A549 (cell line): Measurements from ENCODE around the gene CNTN5. TPM values are rescaled to one million over a fixed set of nuclear protein-coding genes. Genes with fewer than 3 reads are reported as not detected.

Source experiments
- ATAC-seq, 2 experiments: fragments of 200-7000 bp in 1 of 2; fragments of >200 bp in 1 of 2; cut with Nextera tagmentation in 1 of 2; cut with Tn5 transposase in 1 of 2; 3 replicates each; pipeline versions ENCODE4 v1.8.0 to v1.9.1; 2018 to 2020; ENCODE audit warnings: mild to moderate bottlenecking in 1 of 2, moderate library complexity in 1 of 2
- CTCF ChIA-PET: fragments of 300-600 bp; sonication (Branson Sonifier 250); formaldehyde crosslinking; extraction: SDS; loops from one replicate; lab custom pipeline; 2021; ENCODE audit warnings: antibody characterized with exemption, inconsistent platforms; lab: Yijun Ruan, JAX
- POLR2A ChIA-PET: fragments of 350-600 bp; formaldehyde crosslinking; extraction: SDS; loops from one replicate; lab custom pipeline; 2021; ENCODE audit warnings: antibody characterized with exemption, inconsistent platforms; lab: Yijun Ruan, JAX
- DNase-seq, 2 experiments: peaks; one replicate each; pipeline versions ENCODE4 v3.0.0 to v3.0.0-alpha.2; 2011 to 2016; ENCODE audit warnings: low read depth in 1 of 2, low spot score in 1 of 2
- FAIRE-seq: peaks from 2 replicates; lab custom pipeline; 2011; peaks lifted over from hg19 to GRCh38; lab: Jason Lieb, UNC
- H3K27ac ChIP-seq, 2 experiments: fragments of >200 bp; sonication (Bioruptor Twin); formaldehyde crosslinking; 3 replicates each; pipeline ENCODE4 v1.5.1; 2016 to 2017
- H3K4me1 ChIP-seq: fragments of >200 bp; sonication (Bioruptor Twin); formaldehyde crosslinking; 3 replicates; pipeline ENCODE4 v1.6.1; 2016
- H3K4me2 ChIP-seq: fragments of >200 bp; sonication (Bioruptor Twin); formaldehyde crosslinking; 3 replicates; pipeline ENCODE4 v1.6.1; 2016
- H3K4me3 ChIP-seq: fragments of >200 bp; sonication (Bioruptor Twin); formaldehyde crosslinking; 3 replicates; pipeline ENCODE4 v1.5.1; 2016
- H3K9me3 ChIP-seq: fragments of >200 bp; sonication (Bioruptor Twin); formaldehyde crosslinking; 3 replicates; pipeline ENCODE4 v1.6.1; 2016
- CBX8 ChIP-seq: fragments of 200-600 bp; sonication (generic); IDR thresholded peaks from 2 replicates; pipeline ENCODE4 v1.6.1; 2016
- CHD2 ChIP-seq: fragments of 150-350 bp; IDR thresholded peaks from 2 replicates; pipeline ENCODE4 v1.6.1; 2014; ENCODE audit warnings: low read length; ENCODE audit not compliant: partially characterized antibody
- EHF ChIP-seq: fragments of 250-450 bp; sonication (Bioruptor Pico); IDR thresholded peaks from 2 replicates; pipeline ENCODE4 v1.5.0; 2020; ENCODE audit warnings: mild to moderate bottlenecking
- EHMT2 ChIP-seq: fragments of 200-600 bp; sonication (generic); IDR thresholded peaks from 2 replicates; pipeline ENCODE4 v1.6.1; 2016; ENCODE audit warnings: antibody characterized with exemption, low read depth, mild to moderate bottlenecking, moderate library complexity
- EP300 ChIP-seq, 2 experiments: fragments of >200 bp; sonication (Bioruptor Twin); formaldehyde crosslinking; IDR thresholded peaks; 2 replicates in 1 of 2; 3 replicates in 1 of 2; pipeline ENCODE4 v1.6.1; 2016 to 2017
- FOSB ChIP-seq: fragments of 250-450 bp; sonication (Bioruptor Pico); IDR thresholded peaks from 2 replicates; pipeline ENCODE4 v1.5.0; 2020; ENCODE audit warnings: mild to moderate bottlenecking, moderate library complexity
- FOSL2 ChIP-seq, 2 experiments: fragments of 450-650 bp in 1 of 2; fragments of >200 bp in 1 of 2; sonication (Bioruptor Twin) in 1 of 2; formaldehyde crosslinking; IDR thresholded peaks; 2 replicates each; pipeline versions ENCODE4 v1.5.0 to v1.6.1; 2016 to 2020; ENCODE audit warnings: mild to moderate bottlenecking in 1 of 2, moderate library complexity in 1 of 2
- FOXS1 ChIP-seq: fragments of 250-450 bp; sonication (Bioruptor Pico); IDR thresholded peaks from 2 replicates; pipeline ENCODE4 v1.5.0; 2020; ENCODE audit warnings: mild to moderate bottlenecking, moderate library complexity
- HEYL ChIP-seq: fragments of 250-450 bp; sonication (Bioruptor Pico); IDR thresholded peaks from 2 replicates; pipeline ENCODE4 v1.8.0; 2021; ENCODE audit warnings: mild to moderate bottlenecking, moderate library complexity
- HOXA7 ChIP-seq: fragments of 250-450 bp; sonication (Bioruptor Pico); IDR thresholded peaks from 2 replicates; pipeline ENCODE4 v1.5.0; 2020; ENCODE audit warnings: mild to moderate bottlenecking, moderate library complexity
- JUNB ChIP-seq: fragments of >200 bp; sonication (Bioruptor Twin); formaldehyde crosslinking; IDR thresholded peaks from 2 replicates; pipeline ENCODE4 v1.6.1; 2016
- KDM1A ChIP-seq: fragments of 200-600 bp; sonication (generic); IDR thresholded peaks from 2 replicates; pipeline ENCODE4 v1.6.1; 2016; ENCODE audit warnings: low read depth, mild to moderate bottlenecking
- KDM5A ChIP-seq: fragments of 200-600 bp; sonication (generic); IDR thresholded peaks from 2 replicates; pipeline ENCODE4 v1.6.1; 2016; ENCODE audit warnings: antibody characterized with exemption, mild to moderate bottlenecking
- NFE2L2 ChIP-seq: fragments of 150-350 bp; conservative IDR thresholded peaks from 2 replicates; pipeline ENCODE4 v1.6.1; 2014; ENCODE audit warnings: low read length
- NR3C1 ChIP-seq: fragments of >200 bp; sonication (Bioruptor Twin); formaldehyde crosslinking; IDR thresholded peaks from 3 replicates; pipeline ENCODE4 v1.6.1; 2017
- POLR2A ChIP-seq: IDR thresholded peaks from 2 replicates; pipeline ENCODE4 v1.6.1; 2012; ENCODE audit warnings: mild to moderate bottlenecking, low read length
- POLR2AphosphoS2 ChIP-seq: conservative IDR thresholded peaks from 2 replicates; pipeline ENCODE4 v1.6.1; 2012; ENCODE audit warnings: low read length, improper control_type of control experiment, inconsistent platforms
- RARB ChIP-seq: fragments of 250-450 bp; sonication (Bioruptor Pico); IDR thresholded peaks from 2 replicates; pipeline ENCODE4 v1.8.0; 2021; ENCODE audit warnings: mild to moderate bottlenecking, moderate library complexity
- RFX5 ChIP-seq: fragments of 450-650 bp; IDR thresholded peaks from 2 replicates; pipeline ENCODE4 v1.7.1; 2014; ENCODE audit warnings: antibody characterized with exemption, mild to moderate bottlenecking, moderate library complexity
- RNF2 ChIP-seq: fragments of 200-600 bp; sonication (generic); IDR thresholded peaks from 2 replicates; pipeline ENCODE4 v1.6.1; 2016; ENCODE audit warnings: low read depth, mild to moderate bottlenecking, antibody characterized with exemption, moderate library complexity, borderline replicate concordance
- SREBF2 ChIP-seq: fragments of 450-650 bp; IDR thresholded peaks from 2 replicates; pipeline ENCODE4 v1.6.1; 2014; ENCODE audit warnings: mild to moderate bottlenecking, moderate library complexity
- TFCP2L1 ChIP-seq: fragments of 250-450 bp; sonication (Bioruptor Pico); IDR thresholded peaks from 2 replicates; pipeline ENCODE4 v1.5.0; 2021; ENCODE audit warnings: mild to moderate bottlenecking
- TP53 ChIP-seq: fragments of 250-450 bp; sonication (Bioruptor Pico); IDR thresholded peaks from 2 replicates; pipeline ENCODE4 v1.5.0; 2021; ENCODE audit warnings: mild to moderate bottlenecking, moderate library complexity
- ZC3H11A ChIP-seq: fragments of 450-650 bp; IDR thresholded peaks from 2 replicates; pipeline ENCODE4 v1.6.1; 2014; ENCODE audit warnings: antibody characterized with exemption, mild to moderate bottlenecking
- WGBS: methylation state at CpG from one replicate; pipeline ENCODE4 v1.1.6; 2017; ENCODE audit errors: missing lambda C conversion rate; 5-methylcytosine and 5-hydroxymethylcytosine counted together
- polyA plus RNA-seq, 4 experiments: library from polyadenylated mRNA; depleted of rRNA in 3 of 4; stranded (reverse); fragments of >200 nt; fragmentation: RNase III in 1 of 4; extraction: RNeasy Plus Mini Kit Qiagen cat#74134 plus additional on column Dnase treatment in 1 of 4; gene quantifications; 2 replicates in 3 of 4; 3 replicates in 1 of 4; pipeline ENCODE4 v1.2.3, GENCODE V29; 2011 to 2017
- TF ChIP-seq, protein P1 (sequence below): fragments of 450-650 bp; IDR thresholded peaks from 2 replicates; pipeline ENCODE4 v1.6.1; 2014; ENCODE audit warnings: antibody characterized with exemption
- TF ChIP-seq, protein P2 (sequence below): fragments of 250-450 bp; sonication (Bioruptor Pico); IDR thresholded peaks from 2 replicates; pipeline ENCODE4 v1.5.0; 2021; ENCODE audit warnings: mild to moderate bottlenecking, moderate library complexity, borderline replicate concordance
- TF ChIP-seq, protein P3 (sequence below): fragments of 250-450 bp; sonication (Bioruptor Pico); IDR thresholded peaks from 2 replicates; pipeline ENCODE4 v1.5.0; 2020; ENCODE audit warnings: low read depth, mild to moderate bottlenecking, moderate library complexity
- TF ChIP-seq, protein P4 (sequence below): fragments of 200-600 bp; sonication (generic); IDR thresholded peaks from 2 replicates; pipeline ENCODE4 v1.6.1; 2016; ENCODE audit warnings: antibody characterized with exemption, mild to moderate bottlenecking, moderate library complexity
- TF ChIP-seq, protein P5 (sequence below): fragments of >200 bp; sonication (Bioruptor Twin); formaldehyde crosslinking; IDR thresholded peaks from 3 replicates; pipeline ENCODE4 v1.5.1; 2016
- TF ChIP-seq, protein P6 (sequence below): IDR thresholded peaks from 2 replicates; pipeline ENCODE4 v1.6.1; 2012

Gene CNTN5
- polyA plus RNA-seq, 2 of the 4 experiments (the other 2 are of a cell fraction), result 0.08 TPM; not detected in 1

DNA sequence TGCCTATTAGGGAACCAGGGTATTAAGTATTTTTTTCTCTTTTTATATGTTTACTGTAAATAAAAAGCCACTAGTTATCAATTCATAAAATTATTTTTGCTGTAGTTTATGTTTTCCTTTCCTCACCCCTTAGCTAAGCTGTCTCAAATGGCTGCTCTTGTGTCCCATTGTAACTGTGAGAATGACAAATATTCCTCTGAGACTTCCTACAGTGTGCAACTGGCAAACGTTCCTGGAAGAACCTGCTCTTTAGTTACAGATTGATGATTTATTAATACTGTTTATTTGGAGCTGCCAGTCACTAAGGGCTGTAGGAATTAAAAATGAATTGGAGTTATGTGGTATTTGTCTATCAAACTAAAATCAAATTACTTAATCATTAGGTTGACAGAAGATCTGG, 990.9 kb downstream of the CNTN5 start:
- no peak for TF ChIP-seq EHMT2
- TF ChIP-seq, protein P1, sequence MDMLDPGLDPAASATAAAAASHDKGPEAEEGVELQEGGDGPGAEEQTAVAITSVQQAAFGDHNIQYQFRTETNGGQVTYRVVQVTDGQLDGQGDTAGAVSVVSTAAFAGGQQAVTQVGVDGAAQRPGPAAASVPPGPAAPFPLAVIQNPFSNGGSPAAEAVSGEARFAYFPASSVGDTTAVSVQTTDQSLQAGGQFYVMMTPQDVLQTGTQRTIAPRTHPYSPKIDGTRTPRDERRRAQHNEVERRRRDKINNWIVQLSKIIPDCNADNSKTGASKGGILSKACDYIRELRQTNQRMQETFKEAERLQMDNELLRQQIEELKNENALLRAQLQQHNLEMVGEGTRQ, result no peak
- TF ChIP-seq TP53 (CRISPR knock-in tag), result no peak
- TF ChIP-seq HOXA7 (CRISPR knock-in tag), result no peak
- TF ChIP-seq, protein P2, sequence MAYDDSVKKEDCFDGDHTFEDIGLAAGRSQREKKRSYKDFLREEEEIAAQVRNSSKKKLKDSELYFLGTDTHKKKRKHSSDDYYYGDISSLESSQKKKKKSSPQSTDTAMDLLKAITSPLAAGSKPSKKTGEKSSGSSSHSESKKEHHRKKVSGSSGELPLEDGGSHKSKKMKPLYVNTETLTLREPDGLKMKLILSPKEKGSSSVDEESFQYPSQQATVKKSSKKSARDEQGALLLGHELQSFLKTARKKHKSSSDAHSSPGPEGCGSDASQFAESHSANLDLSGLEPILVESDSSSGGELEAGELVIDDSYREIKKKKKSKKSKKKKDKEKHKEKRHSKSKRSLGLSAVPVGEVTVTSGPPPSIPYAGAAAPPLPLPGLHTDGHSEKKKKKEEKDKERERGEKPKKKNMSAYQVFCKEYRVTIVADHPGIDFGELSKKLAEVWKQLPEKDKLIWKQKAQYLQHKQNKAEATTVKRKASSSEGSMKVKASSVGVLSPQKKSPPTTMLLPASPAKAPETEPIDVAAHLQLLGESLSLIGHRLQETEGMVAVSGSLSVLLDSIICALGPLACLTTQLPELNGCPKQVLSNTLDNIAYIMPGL (CRISPR knock-in tag), result no peak
- TF ChIP-seq, protein P3, sequence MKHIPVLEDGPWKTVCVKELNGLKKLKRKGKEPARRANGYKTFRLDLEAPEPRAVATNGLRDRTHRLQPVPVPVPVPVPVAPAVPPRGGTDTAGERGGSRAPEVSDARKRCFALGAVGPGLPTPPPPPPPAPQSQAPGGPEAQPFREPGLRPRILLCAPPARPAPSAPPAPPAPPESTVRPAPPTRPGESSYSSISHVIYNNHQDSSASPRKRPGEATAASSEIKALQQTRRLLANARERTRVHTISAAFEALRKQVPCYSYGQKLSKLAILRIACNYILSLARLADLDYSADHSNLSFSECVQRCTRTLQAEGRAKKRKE (CRISPR knock-in tag), result no peak
- no peak for TF ChIP-seq FOSB (CRISPR knock-in tag)
- no peak for TF ChIP-seq TFCP2L1 (CRISPR knock-in tag)
- no peak for TF ChIP-seq RNF2
- TF ChIP-seq JUNB, result no peak
- TF ChIP-seq KDM1A, result no peak
- no peak for TF ChIP-seq POLR2A
- no peak for TF ChIP-seq CHD2
- TF ChIP-seq EHF (CRISPR knock-in tag), result no peak
- TF ChIP-seq, protein P4, sequence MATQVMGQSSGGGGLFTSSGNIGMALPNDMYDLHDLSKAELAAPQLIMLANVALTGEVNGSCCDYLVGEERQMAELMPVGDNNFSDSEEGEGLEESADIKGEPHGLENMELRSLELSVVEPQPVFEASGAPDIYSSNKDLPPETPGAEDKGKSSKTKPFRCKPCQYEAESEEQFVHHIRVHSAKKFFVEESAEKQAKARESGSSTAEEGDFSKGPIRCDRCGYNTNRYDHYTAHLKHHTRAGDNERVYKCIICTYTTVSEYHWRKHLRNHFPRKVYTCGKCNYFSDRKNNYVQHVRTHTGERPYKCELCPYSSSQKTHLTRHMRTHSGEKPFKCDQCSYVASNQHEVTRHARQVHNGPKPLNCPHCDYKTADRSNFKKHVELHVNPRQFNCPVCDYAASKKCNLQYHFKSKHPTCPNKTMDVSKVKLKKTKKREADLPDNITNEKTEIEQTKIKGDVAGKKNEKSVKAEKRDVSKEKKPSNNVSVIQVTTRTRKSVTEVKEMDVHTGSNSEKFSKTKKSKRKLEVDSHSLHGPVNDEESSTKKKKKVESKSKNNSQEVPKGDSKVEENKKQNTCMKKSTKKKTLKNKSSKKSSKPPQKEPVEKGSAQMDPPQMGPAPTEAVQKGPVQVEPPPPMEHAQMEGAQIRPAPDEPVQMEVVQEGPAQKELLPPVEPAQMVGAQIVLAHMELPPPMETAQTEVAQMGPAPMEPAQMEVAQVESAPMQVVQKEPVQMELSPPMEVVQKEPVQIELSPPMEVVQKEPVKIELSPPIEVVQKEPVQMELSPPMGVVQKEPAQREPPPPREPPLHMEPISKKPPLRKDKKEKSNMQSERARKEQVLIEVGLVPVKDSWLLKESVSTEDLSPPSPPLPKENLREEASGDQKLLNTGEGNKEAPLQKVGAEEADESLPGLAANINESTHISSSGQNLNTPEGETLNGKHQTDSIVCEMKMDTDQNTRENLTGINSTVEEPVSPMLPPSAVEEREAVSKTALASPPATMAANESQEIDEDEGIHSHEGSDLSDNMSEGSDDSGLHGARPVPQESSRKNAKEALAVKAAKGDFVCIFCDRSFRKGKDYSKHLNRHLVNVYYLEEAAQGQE, result no peak
- no peak for TF ChIP-seq POLR2AphosphoS2
- TF ChIP-seq HEYL (CRISPR knock-in tag), result no peak
- TF ChIP-seq ZC3H11A, result no peak
- no peak for TF ChIP-seq KDM5A
- no peak for TF ChIP-seq CBX8
- DNase-seq, result no peak
- POLR2A ChIA-PET, result no interaction called here

DNA sequence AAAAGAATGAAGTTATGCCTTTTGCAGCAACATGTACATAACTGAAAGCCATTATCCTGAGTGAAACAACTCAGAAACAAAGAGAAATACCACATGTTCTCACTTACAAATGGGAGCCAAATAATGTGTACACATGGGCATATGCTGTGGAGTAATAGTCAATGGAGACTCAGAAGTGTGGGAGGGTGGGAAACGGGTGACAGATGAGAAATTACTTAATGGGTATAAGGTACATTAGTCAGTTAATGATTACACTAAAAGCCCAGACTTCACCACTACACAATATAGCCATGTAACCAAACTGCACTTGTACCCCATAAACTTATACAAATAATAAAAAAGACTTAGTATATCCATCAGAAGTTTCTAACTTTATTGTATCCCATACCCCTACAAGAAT, 992.3 kb downstream of the CNTN5 start:
- FAIRE-seq, result no peak
- no peak for ATAC-seq
- 11% methylated on average over 1 of the region's 1 CpG for WGBS

More for the DNA sequence above, 990.9 kb downstream of the CNTN5 start:
- FAIRE-seq (no peak), ATAC-seq (no peak)
- Histone ChIP-seq H3K4me2 (no peak overlapping the region), H3K27ac (no peak overlapping the region), H3K4me3 (no peak overlapping the region), H3K9me3 (no peaks in the 10 kb centered on the region), H3K4me1 (no peaks in the 10 kb centered on the region)
- WGBS, result 0% methylated on average over 1 of the region's 1 CpG
- CTCF ChIA-PET, result no interaction called here

More for the DNA sequence above, 992.3 kb downstream of the CNTN5 start:
- DNase-seq, result no peak
- no peak overlapping the region for H3K4me2 ChIP-seq
- H3K9me3 ChIP-seq, result no peaks in the 10 kb centered on the region
- TF ChIP-seq FOXS1 (CRISPR knock-in tag) (no peak), FOSB (CRISPR knock-in tag) (no peak), NFE2L2 (no peak), FOSL2 (IDR thresholded peaks at IDR 0.05) (no peak), FOSL2 (CRISPR knock-in tag; IDR thresholded peaks at IDR 0.05) (no peak), EHF (CRISPR knock-in tag) (no peak), RFX5 (no peak), EHMT2 (no peak), KDM5A (no peak), EP300 (IDR thresholded peaks at IDR 0.05) (no peak), POLR2AphosphoS2 (no peak), NR3C1 (no peak), KDM1A (no peak), RARB (CRISPR knock-in tag) (no peak), SREBF2 (no peak)
- TF ChIP-seq, protein P5, sequence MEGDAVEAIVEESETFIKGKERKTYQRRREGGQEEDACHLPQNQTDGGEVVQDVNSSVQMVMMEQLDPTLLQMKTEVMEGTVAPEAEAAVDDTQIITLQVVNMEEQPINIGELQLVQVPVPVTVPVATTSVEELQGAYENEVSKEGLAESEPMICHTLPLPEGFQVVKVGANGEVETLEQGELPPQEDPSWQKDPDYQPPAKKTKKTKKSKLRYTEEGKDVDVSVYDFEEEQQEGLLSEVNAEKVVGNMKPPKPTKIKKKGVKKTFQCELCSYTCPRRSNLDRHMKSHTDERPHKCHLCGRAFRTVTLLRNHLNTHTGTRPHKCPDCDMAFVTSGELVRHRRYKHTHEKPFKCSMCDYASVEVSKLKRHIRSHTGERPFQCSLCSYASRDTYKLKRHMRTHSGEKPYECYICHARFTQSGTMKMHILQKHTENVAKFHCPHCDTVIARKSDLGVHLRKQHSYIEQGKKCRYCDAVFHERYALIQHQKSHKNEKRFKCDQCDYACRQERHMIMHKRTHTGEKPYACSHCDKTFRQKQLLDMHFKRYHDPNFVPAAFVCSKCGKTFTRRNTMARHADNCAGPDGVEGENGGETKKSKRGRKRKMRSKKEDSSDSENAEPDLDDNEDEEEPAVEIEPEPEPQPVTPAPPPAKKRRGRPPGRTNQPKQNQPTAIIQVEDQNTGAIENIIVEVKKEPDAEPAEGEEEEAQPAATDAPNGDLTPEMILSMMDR, result no peak
- TF ChIP-seq, protein P6, sequence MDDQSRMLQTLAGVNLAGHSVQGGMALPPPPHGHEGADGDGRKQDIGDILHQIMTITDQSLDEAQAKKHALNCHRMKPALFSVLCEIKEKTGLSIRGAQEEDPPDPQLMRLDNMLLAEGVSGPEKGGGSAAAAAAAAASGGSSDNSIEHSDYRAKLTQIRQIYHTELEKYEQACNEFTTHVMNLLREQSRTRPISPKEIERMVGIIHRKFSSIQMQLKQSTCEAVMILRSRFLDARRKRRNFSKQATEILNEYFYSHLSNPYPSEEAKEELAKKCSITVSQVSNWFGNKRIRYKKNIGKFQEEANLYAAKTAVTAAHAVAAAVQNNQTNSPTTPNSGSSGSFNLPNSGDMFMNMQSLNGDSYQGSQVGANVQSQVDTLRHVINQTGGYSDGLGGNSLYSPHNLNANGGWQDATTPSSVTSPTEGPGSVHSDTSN, result no peak
- POLR2A ChIA-PET, result no interaction called here
- no peaks in the 10 kb centered on the region for H3K4me1 ChIP-seq
- no peak overlapping the region for H3K4me3 ChIP-seq
- no peak overlapping the region for H3K27ac ChIP-seq
- CTCF ChIA-PET, result no interaction called here
